AG08396 (cell line): ENCODE measurements around the gene CHD9.
A peak's percentile ranks its signal among the peaks of the same experiment; 100 is the strongest.
"Not testable (repeated sequence)": the region's sequence is repeated elsewhere in the genome, so short reads cannot be mapped to it uniquely, and the experiment has no call there.

Experiments
- DNase-seq: peaks from one replicate; pipeline ENCODE4 v3.0.0; 2012; ENCODE audit warnings: low spot score, mixed read lengths

The CHD9 gene

DNA sequence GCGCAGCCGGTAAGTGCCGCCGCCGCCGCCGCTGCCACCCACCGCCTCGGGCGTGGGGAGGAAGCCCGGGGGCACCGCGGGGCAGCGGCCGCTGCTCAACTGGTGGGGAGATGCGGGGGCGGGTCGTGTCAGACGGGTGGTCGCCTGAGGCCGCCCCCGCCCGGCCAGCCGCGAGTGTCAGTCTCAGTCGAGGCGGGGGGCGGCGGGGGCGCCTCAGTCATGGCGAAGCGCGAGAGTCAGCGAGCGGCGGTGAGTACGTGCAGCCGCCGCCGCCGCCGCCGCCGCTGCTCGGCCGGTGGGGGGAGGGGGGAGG is 76.2 kb downstream of the CHD9 start:
- DNase-seq: no peak

DNA sequence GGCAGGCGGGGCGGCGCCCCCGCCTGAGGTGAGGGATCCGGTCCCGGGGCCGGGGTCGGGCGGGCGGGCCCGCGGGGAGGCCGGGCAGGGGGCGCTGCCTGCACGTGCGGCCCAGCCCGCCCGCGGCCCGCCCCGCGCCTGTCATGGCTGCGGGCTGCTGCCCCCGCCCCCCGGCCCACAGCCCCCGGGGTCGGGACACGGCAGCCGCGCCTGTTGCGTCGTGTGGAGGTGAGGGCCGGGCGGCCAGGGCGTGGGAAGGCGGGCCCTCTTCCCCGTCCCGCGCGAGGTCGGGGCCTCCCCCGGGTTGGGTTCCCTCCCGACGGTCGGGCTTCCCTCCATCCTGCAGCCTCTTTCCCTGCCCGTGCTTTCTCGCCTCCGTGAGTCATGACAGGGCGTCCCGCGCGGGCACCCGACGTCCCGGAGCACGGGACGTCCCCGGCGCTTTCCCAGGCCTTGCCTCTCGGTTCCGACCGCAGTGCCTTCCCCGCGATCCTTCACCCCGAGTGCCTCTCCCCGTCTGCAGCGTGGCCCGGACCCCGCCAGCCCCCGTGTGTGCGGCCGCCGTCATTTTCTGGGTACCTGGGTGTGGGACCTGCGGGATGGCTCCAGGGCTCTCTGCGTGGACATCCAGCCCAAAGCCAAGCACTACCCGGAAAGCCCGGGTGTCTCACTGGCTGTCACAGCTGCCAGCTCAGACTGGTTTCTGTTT is 76.7 kb downstream of the CHD9 start:
- DNase-seq: peak; percentile 76

DNA sequence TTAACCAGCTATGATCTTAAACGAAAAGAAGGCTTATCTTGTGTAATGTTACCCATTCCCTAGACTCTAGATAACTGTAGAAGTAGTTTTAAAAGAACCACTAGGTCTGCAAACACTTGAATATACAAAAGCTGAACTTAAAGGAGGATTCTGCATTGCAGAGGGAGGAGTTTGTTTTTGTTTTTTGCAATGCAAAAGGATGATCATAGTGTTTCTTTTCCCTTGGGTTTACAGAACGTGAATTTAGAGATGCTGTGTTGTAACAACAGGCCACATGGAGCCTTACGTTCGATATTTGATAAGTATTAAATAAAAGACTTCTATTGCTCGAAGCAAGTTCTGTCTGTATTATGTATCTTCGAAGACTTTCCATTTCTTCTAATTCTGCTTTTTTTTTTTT is 77.6 kb downstream of the CHD9 start:
- no peak for DNase-seq

DNA sequence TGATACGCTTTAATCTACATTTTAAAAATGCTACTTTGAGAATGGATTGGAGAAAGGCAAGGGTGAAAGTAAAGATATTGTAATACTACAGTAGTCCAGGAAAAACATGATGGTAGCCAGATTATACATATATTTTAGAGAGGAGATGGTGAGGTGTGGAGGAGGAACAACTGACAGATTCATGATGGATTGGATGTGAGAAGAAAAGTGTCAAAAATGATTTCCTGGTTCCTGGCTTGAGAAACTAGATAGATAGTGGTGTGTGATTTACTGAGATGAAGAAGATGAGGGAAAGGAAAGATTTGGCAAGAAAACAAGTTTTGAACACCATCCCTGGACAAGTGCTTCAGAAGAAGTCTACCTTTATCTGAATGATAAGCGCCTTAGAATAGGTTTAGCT is 80.5 kb downstream of the CHD9 start:
- DNase-seq: no peak

DNA sequence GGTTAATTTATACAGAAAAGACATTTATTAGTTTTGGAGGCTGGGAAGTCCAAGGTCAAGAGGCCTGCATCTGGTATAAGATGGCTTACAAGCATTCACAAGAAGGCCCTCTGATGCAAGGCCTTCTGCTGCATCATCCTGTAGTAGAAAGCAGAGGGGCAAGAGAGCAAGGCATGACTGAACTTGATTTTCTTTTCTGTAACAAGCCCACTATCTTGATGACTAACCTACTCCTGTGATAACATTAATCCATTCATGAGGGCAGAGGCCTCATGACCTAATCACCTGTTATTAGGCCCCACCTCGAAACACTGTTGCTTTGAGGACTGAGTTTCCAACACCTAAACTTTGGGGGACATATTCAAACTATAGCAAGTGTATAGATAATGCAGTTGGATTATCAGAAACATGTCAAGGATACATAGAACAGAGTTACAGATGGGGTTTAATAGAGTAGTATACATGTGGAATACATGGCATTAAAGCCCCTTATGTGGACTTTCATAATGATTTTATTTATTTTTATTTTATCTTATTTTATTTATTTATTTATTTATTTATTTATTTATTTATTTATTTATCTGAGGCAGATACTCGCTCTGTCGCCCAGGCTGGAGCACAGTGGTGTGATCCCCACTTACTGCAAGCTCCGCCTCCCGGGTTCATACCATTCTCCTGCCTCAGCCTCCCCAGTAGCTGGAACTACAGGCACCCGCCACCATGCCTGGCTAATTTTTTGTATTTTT is 88.2 kb downstream of the CHD9 start:
- no peak for DNase-seq

DNA sequence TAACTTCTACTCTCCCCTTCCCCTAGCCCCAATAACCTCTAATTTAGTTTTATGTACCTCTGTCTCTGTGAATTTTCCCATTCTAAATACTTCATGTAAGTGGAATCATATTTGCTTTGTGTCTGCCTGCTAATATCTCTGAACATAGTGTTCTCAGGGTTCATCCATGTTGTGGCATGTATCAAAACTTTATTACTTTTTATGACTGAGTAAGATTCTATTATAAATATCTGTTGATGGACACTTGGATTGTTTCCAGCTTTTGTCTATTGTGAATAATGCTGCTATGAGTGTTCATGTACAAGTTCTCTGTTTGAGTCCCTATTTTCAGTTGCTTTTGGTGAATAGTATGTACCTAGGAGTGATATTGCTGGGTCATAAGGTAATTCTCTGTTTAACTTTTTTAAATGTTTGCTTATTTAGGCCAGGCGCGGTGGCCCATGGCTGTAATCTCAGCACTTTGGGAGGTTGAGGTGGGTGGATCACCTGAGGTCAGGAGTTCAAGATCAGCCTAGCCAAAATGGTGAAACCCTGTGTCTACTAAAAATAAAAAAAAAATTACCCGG is 92.8 kb downstream of the CHD9 start:
- no peak for DNase-seq

DNA sequence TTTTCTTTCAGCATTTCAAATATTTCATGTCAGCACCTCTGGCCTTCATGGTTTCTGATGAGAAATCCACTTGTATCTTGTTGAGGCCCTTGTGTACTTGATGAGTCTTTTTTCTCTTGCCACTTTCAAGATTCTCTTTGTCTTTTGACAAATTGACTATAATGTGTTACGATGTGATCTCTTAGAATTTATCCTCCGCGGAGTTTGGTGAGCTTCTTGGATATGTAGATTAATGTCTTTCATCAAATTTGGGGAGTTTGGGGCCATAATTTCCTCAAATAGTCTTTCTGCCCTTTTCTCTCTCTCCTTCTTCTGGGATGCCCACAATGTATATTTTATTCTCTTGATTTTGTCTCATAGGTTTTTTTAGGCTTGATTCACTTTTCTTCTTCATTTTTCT is 96.0 kb downstream of the CHD9 start:
- DNase-seq: no peak

DNA sequence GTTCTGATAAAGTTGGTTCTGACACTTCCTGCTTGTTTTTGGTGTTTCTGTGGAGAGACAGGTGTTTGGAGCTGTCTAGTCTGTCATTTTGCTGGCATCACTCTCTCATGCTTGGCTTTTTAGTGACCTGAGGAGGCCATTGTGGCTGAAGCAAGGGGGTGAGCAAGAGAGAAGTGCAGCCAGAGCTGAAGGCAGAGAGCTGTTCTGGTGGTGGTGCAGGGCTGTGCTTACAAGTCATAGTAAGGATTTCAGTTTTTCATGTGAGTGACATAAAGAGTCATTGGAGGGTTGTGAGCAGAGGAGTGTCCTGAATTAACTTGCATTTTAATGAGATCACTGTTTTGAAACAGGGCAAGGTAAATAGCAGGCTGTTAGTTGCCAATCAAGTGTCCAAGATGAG is 97.5 kb downstream of the CHD9 start:
- DNase-seq: no peak

DNA sequence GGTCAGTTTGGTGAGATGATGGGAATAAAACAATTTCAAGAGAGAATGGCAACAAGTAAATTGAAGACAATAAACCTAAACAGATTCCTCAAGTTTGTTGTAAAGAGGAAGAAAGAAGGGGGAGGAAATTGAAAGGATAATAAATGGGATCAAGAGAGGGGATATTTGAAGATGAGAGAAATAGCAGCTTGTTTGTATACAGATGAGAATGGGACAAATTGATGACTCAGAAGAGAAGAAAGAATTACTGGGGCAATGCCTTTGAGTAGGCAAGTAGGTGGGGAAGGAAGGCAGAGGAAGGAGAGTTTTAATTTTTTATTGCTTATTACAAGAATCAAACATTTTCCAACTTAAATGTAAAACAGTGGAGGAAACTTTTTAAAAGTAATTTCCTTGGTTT is 98.3 kb downstream of the CHD9 start:
- no peak for DNase-seq

DNA sequence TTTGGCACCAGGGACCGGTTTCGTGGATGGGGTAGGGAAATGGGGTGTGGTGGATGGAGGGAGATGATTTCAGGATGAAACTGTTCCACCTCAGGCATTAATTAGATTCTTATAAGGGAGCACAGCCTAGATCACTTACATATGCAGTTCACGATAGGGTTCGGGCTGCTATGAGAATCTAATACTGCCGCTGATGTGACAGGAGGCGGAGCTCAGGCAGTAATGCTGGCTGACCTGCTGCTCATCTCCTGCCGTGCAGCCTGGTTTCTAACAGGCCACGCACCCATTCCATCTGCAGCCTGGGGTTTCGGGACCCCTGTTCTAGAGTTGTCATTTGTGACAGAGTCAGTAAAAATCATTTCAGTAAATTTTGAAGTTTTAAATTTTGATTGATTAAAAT is 99.7 kb downstream of the CHD9 start:
- DNase-seq: no peak

DNA sequence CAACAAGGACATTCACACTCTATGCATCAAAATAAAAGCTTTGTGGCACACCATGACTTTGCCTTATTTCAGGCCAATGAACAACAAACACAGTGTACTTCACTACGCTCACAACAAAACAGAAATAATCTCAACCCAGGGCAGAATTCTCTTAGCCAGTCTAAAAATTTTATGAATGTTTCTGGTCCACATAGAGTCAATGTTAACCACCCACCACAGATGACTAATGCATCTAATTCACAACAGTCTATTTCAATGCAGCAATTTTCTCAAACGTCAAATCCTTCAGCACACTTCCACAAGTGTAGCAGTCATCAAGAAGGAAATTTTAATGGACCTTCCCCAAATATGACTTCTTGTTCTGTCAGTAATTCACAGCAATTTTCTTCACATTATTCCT is 101.7 kb downstream of the CHD9 start:
- DNase-seq: no peak

DNA sequence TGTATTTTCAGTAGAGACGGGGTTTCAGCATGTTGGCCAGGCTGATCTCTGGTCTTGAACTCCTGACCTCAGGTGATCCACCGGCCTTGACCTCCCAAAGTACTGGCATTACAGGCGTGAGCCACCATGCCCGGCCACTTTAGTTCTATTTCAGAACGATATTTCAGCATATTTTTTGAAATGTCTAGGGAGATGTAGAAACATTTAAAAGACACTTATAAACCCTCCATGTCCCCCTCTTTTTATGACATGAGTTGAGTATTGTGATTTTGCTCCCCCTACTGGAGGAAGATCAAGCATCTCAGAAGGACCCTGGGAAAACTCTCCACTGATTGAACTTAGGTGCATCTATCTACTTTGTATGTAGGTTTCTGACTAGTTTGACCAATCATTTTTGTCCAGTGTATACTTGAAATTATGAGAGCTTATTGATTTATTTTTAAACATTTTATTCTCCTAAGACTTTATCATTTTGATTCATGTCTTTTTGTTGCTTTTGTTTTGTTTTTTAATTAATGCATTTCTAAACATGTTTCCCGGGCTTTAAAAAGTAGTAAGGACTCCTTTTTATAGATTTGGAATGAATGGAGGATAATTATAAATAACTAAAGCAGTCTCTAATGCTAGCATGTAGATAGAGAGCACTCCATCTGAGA is 105.1 kb downstream of the CHD9 start:
- DNase-seq: peak; percentile 29

DNA sequence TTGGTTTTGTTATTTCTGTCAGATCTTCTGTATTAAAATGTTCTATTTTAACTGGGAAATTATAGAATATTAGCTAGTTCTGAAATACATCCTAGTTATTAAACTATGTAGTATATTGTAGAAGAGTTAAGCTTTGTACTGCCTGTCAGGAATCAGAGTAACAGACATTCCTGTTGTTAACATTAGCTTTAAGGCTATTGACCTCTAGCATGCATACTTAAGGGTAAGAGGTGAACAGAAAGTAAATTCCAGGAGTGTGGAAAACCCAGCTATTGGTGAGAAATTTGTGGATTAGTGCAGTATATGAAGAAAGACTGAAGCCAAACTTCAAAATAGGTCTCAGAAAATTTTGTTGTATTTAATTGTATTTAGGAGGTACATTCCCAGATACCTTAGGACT is 111.3 kb downstream of the CHD9 start:
- no peak for DNase-seq

DNA sequence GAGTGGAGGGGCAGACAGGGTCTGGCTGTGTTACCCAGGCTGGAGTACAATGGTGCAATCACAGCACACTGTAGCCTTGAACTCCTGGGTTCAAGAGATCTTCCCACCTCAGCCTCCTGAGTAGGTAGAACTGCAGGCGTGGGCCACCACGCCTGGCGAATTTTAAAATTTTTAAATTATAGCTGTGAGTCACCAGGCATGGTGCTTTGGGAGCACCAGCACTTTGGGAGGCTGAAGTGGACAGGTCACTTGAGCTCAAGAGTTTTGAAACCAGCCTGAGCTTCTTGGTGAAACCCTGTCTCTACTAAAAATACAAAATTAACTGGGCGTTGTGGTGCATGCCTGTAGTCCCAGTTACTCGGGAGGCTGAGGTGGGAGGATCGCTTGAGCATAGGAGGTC is 114.0 kb downstream of the CHD9 start:
- DNase-seq: no peak

DNA sequence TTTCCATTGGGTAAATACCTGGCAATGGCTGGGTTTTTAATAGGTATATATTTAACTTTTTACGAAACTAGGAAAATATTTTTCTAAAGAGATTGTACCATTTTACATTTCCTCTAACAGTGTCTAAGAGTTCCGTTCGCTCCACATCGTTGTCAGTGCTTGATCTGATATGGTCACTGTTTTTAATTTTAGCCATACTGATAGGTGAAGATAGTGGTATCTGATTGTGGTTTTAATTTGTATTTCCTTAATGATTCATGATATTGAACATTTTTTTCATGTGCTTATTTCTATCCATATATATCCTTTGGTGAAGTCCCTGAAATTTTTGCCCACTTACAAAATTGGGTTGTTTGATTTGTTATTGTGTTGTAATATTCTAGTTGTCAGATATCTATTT is 117.7 kb downstream of the CHD9 start:
- no peak for DNase-seq

DNA sequence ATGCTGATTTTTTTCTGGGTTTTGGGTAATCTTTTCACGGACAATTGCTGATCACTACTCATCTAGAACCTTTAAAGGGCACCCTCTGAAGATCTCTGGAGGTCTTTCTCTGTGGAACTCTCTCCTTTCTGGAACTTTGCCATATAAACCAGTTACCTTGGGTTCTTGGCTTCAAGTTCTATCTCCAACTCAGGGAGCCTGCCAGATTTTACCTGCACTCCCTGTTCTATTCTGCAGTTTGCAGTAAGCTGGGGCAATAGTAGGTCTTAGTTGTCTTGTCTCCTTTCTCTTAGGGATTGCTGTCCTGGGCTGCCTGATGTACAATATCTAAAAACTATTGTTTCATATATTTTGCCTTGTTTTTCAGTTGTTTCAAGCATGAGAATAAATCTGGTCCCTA is 120.3 kb downstream of the CHD9 start:
- no peak for DNase-seq

DNA sequence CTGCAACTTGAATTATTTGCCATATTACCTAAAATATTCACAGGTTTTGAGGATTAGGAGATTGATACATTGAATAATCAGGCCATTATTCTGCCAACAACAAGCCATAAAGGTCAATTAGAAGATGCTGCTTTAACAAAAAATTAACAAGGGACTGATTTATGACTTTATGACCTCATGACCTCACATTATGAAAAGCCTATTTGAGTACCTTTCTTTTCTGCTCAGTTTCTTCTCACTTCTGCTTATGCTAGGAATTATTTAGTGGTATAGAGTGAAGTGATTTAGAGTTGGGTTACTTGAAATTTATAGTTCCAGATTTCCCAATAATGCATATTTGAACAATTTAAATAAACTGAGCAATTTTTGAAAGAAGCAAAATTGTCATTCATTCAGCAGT is 121.6 kb downstream of the CHD9 start:
- no peak for DNase-seq

DNA sequence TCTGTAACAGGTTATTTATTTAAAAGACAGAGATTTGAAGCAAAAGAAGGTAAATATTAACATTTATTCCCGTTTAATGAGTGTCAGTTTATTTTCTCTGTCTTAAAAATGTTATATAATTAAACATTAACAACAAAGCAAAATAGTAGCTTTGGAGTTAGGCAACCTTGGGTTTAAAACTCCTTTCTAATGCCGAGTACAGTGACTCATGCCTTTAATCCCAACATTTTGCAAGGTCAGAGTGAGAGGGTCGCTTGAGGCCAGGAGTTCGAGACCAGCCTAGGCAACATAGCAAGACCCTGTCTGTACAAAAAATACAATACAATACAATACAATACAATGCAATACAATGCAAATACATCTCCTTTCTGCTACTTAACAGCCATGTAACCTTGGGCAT is 128.7 kb downstream of the CHD9 start:
- no peak for DNase-seq

DNA sequence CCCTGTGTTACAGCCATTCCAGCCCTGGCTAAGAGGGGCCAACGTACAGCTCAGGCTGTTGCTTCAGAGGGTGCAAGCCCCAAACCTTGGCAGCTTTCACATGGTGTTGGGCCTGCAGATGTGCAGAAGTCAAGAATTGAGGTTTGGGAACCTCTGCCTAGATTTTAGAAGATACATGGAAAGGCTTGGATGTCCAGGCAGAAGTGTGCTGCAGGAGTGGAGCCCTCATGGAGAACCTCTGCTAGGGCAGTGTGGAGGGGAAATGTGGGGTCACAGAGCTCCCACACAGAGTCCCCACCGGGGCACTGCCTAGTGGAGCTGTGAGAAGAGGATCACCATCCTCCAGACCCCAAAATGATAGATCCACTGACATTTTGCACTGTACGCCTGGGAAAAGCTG is 130.9 kb downstream of the CHD9 start:
- not testable (repeated sequence) for DNase-seq

DNA sequence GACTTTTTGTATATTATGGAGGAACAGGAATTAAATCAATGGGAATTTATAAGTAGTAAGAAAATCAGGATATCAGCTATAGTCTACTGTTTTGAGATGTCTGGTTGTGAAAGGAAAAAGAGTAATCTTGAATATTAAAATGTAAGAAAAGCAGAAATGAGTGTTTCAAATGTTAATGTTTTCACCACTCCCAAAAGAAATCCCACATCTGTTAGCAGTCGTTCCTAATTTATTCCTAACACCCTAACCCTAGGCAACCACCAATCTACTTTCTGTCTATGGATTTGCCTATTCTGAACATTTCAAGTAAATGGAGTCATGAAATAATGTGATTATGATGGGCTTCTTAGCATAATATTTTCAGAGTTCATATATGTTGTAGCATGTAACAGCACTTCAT is 133.0 kb downstream of the CHD9 start:
- no peak for DNase-seq

DNA sequence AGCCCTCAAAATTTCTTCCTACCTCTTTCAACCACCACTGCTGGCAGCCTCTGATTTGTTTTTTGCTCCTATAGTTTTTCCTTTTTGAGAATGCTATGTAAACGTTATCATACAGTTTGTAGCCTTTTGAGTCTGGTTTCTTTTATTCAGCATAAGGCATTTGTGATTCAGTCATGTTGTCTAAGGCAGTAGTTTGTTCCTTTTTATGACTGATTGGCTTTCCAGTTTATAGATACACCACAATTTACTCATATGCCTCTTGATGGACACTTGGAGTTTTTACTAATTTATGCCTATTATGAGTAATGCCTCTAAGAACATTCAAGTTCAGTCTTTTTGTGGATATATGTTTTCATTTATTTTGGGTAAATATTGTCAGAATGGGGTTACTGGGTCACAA is 136.6 kb downstream of the CHD9 start:
- DNase-seq: no peak

DNA sequence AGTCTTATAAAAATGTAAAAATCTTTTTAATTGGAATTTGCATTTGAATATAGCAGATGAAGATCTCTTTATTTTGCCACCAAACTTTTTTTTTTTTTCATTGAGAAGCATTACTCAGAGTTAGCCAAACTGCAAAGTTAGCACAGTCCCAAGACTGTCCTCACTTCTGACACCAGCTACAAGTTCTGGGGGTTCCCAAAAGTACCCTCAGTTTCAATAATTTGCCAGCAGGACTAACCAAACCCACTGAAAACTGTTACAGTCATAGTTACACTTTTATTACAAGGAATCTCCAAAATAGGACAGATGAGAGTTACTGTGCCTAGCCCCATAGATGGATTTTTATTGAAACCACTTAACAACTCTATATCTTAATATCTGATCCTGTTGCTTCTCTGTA is 144.1 kb downstream of the CHD9 start:
- no peak for DNase-seq

DNA sequence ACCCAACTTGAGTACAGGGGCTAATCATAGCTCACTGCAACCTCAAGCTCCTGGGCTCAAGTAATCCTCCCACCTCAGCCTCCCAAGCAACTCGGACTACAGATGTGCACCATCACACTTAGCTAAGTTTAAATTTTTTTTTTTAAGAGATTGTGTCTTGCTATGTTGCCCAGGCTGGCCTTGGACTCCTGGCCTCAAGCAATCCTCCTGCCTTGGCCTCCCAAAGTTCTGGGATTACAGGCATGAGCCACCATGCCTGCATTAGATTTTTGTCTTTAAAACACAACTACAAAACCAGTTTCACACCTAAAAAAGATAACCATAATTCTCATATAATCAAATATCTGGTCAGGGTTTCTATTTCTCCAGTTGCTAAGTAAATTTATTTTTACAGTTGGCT is 147.1 kb downstream of the CHD9 start:
- DNase-seq: no peak
